Vagina (tissue), 2 donors: ENCODE data around the gene GK.

Experiments used
- CTCF ChIP-seq, 3 experiments: fragments of 450-650 bp in 2 of 3; fragments of 200-600 bp in 1 of 3; sonication (generic) in 1 of 3; IDR thresholded peaks; one replicate each; pipeline ENCODE4 v1.5.1; 2017 to 2019; ENCODE audit warnings: antibody characterized with exemption in 3 of 3, mild to moderate bottlenecking in 2 of 3, moderate library complexity in 2 of 3
- POLR2AphosphoS5 ChIP-seq, 2 donors: sonication (generic); formaldehyde crosslinking; IDR thresholded peaks; one replicate each; pipeline ENCODE4 v1.9.0; 2017; ENCODE audit warnings: antibody characterized with exemption in 2 of 2, mild to moderate bottlenecking in 2 of 2, low read depth in 1 of 2; ENCODE audit not compliant: insufficient read depth in 1 of 2

- TF ChIP-seq CTCF (IDR thresholded peaks at IDR 0.05): no peak
- TF ChIP-seq POLR2AphosphoS5 (IDR thresholded peaks at IDR 0.05; ENCODE audit: insufficient read depth in 1 of 2, low read depth in 1 of 2): no peak
These were observed 60.9 kb downstream of the GK start for GRCh38 chrX:30714138-30714537.
